HFFc6 (cell line): Measurements from ENCODE around the gene DLGAP4. TPM values are rescaled to one million over a fixed set of nuclear protein-coding genes. Genes with fewer than 3 reads are reported as not detected.

ENCODE experiments used
- DNase-seq: peaks from one replicate; pipeline ENCODE4 v3.0.0-alpha.2; 2018
- H3K27ac Mint-ChIP-seq: 2 replicates; pipeline ENCODE4 v1.8.0; 2020; ENCODE audit warnings: mild to moderate bottlenecking, mixed read lengths
- H3K27me3 Mint-ChIP-seq: 2 replicates; pipeline ENCODE4 v1.8.0; 2021; ENCODE audit warnings: mild to moderate bottlenecking, moderate library complexity, mixed read lengths; ENCODE audit not compliant: insufficient read depth
- H3K36me3 Mint-ChIP-seq: 2 replicates; pipeline ENCODE4 v1.8.0; 2021; ENCODE audit warnings: low read depth, mixed read lengths
- H3K4me1 Mint-ChIP-seq: 2 replicates; pipeline ENCODE4 v1.8.0; 2020; ENCODE audit warnings: low read depth, mixed read lengths
- H3K4me3 Mint-ChIP-seq: 2 replicates; pipeline ENCODE4 v1.8.0; 2020; ENCODE audit warnings: mild to moderate bottlenecking, moderate library complexity, mixed read lengths
- H3K9me3 Mint-ChIP-seq: 2 replicates; pipeline ENCODE4 v1.8.0; 2020; ENCODE audit warnings: mild to moderate bottlenecking, mixed read lengths
- total RNA-seq, 6 experiments: library from RNA; stranded (reverse); fragmentation: NEBNext Ultra II Directional; extraction: Animal tissue kit (Norgen Biotek cat#: 25700); gene quantifications; 2 replicates in 1 of 6; 3 replicates in 5 of 6; pipeline ENCODE4 v1.2.3, GENCODE V29; 2021
- TF ChIP-seq, protein P1 (sequence below): fragments of 200-600 bp; sonication (generic); IDR thresholded peaks from 2 replicates; pipeline ENCODE4 v1.5.0; 2021; ENCODE audit warnings: antibody characterized with exemption, mild to moderate bottlenecking

The DLGAP4 gene
- total RNA-seq, 6 experiments from 2014 or later, result 118 to 150 (median 140) TPM

DNA sequence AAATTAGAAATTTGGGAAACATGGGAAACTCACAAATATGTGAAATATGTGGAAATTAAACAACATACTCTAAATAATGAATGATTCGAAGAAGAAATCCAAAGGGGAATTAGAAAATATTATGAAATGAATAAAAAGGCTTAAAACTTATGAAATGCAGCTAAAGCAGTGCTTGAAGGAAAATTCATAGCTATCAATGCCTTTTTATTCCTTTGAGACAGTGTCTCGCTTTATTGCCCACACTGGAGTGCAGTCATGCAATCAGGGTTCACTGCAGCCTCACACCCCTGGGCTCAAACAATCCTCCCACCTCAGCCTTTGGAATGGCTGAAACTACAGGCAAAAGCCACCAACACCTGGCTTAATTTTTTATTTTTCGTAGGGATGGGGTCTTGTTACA lies 259.4 kb downstream of the DLGAP4 start:
- H3K9me3 Mint-ChIP-seq, result peaks cover 8% of the 10 kb centered on the region; the same call in 1 of the 2 replicates
- TF ChIP-seq, protein P1, sequence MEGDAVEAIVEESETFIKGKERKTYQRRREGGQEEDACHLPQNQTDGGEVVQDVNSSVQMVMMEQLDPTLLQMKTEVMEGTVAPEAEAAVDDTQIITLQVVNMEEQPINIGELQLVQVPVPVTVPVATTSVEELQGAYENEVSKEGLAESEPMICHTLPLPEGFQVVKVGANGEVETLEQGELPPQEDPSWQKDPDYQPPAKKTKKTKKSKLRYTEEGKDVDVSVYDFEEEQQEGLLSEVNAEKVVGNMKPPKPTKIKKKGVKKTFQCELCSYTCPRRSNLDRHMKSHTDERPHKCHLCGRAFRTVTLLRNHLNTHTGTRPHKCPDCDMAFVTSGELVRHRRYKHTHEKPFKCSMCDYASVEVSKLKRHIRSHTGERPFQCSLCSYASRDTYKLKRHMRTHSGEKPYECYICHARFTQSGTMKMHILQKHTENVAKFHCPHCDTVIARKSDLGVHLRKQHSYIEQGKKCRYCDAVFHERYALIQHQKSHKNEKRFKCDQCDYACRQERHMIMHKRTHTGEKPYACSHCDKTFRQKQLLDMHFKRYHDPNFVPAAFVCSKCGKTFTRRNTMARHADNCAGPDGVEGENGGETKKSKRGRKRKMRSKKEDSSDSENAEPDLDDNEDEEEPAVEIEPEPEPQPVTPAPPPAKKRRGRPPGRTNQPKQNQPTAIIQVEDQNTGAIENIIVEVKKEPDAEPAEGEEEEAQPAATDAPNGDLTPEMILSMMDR, result no peak
- peaks cover 9% of the 10 kb centered on the region for H3K27me3 Mint-ChIP-seq
- no peaks in the 10 kb centered on the region for H3K36me3 Mint-ChIP-seq
- no peak overlapping the region for H3K27ac Mint-ChIP-seq
- no peak for DNase-seq
- H3K4me3 Mint-ChIP-seq, result no peak overlapping the region
- peaks cover 10% of the 10 kb centered on the region; the same call in 1 of the 2 replicates for H3K4me1 Mint-ChIP-seq

DNA sequence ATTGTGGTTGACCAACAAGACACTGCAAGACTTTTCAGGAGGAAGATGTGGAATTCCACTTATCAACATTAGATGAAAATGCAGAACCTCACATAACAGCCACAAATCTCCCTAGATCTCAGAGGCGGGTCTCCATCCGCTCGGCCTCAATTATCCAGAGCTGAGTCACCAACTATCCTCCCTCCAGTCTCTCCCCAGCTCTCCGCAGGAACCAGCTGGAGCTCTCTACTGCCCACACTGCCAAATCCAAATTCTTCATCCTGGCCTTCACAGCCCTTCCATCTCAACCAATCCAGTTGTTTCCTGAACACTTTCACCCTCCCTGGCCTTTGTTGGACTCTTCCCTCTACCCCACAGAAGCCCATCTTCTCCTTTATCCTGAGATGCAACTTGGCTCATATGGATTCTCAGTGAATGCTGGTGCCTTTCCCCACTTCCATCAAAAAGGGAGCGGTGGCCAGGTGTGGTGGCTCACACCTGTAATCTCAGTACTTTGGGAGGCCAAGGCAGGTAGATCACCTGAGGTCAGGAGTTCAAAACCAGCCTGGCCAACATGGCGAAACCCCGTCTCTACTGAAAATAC lies 263.8 kb downstream of the DLGAP4 start:
- no peaks in the 10 kb centered on the region for H3K36me3 Mint-ChIP-seq
- no peak overlapping the region for H3K4me3 Mint-ChIP-seq
- H3K27me3 Mint-ChIP-seq, result peaks cover 7% of the 10 kb centered on the region
- TF ChIP-seq, protein P1, result no peak
- peak; percentile 61 for DNase-seq
- H3K9me3 Mint-ChIP-seq, result peaks cover 5% of the 10 kb centered on the region; the same call in 1 of the 2 replicates
- peaks cover 25% of the 10 kb centered on the region for H3K4me1 Mint-ChIP-seq
- peak overlapping the region; percentile 13; the same call in 1 of the 2 replicates for H3K27ac Mint-ChIP-seq

- Mint-ChIP-seq H3K9me3 (no peaks in the 10 kb centered on the region), H3K4me3 (peak overlapping the region; percentile 80; the same call in 1 of the 2 replicates), H3K27me3 (peaks cover 6% of the 10 kb centered on the region), H3K27ac (peak overlapping the region; percentile 83), H3K4me1 (peaks cover 35% of the 10 kb centered on the region), H3K36me3 (no peaks in the 10 kb centered on the region)
- DNase-seq, result no peak
- TF ChIP-seq, protein P1, result no peak
Observed at GRCh38 chr20:36571564-36572504, 265.7 kb downstream of the DLGAP4 start.

- H3K4me1 Mint-ChIP-seq, result peaks cover 35% of the 10 kb centered on the region
- DNase-seq, result peak; percentile 36
- peak overlapping the region; percentile 83 for H3K27ac Mint-ChIP-seq
- peaks cover 6% of the 10 kb centered on the region for H3K27me3 Mint-ChIP-seq
- no peaks in the 10 kb centered on the region for H3K36me3 Mint-ChIP-seq
- TF ChIP-seq, protein P1, result no peak
- no peaks in the 10 kb centered on the region for H3K9me3 Mint-ChIP-seq
- peak overlapping the region; percentile 80 for H3K4me3 Mint-ChIP-seq
Observed at GRCh38 chr20:36572701-36573102, 266.6 kb downstream of the DLGAP4 start.

DNA sequence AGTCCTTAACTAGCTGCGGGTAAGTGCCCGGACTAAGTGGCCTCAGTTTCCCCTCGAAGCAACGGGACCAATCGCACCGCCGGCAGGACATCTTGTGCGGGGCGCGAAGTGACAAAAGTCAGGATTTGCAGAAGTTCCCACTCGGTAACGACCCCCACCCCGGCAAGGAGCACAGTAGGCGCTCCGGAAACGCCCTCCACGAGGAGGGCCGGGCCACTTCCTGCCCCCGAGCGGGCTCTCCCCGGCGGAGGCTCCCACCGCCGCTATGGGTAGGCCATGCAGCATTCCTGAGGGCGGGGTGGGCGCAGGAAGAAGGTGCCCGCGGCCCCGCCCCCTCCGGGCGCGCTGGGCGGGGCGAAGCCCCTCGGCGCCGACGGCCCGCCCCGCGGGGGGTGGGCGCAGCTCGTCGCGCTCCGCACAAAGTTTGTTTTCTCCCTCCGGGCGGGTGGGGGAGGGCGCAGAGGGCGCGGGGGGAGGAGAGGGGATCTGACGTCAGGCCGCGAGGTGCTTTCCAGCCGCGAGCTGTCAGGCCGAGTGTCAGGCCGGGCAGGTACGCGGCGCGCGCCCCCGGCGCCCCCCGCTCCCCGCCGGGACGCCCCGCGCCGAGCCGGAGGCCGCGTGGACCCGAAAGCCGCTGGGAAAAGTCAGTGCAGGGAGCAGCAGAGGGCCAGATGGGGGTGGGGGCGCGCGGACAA lies 267.1 kb downstream of the DLGAP4 start, which contains the start of gene TGIF2:
Gene TGIF2 (plus strand): TSS at position 495 of the 695 bp plus-strand sequence. CDS start 5,178 bp downstream, outside the sequence.
- Mint-ChIP-seq H3K4me1 (peaks cover 35% of the 10 kb centered on the region), H3K27ac (peak within 1 kb of the TSS; percentile 83), H3K4me3 (peak within 1 kb of the TSS; percentile 89), H3K36me3 (no peaks in the 10 kb centered on the region), H3K9me3 (no peaks in the 10 kb centered on the region), H3K27me3 (peaks cover 6% of the 10 kb centered on the region)
- TF ChIP-seq, protein P1, result no peak
- peak; percentile 58 for DNase-seq
